ENCODE data around the gene TNK2. TPM values are rescaled to one million over a fixed set of nuclear protein-coding genes. Genes with fewer than 3 reads are reported as not detected.

Gene TNK2
- total and polyA plus RNA-seq, 2 of the 13 experiments (the other 11 are each of a cell fraction or from before 2014, with no cell fraction given): 4.6 to 5.8 TPM

DNA sequence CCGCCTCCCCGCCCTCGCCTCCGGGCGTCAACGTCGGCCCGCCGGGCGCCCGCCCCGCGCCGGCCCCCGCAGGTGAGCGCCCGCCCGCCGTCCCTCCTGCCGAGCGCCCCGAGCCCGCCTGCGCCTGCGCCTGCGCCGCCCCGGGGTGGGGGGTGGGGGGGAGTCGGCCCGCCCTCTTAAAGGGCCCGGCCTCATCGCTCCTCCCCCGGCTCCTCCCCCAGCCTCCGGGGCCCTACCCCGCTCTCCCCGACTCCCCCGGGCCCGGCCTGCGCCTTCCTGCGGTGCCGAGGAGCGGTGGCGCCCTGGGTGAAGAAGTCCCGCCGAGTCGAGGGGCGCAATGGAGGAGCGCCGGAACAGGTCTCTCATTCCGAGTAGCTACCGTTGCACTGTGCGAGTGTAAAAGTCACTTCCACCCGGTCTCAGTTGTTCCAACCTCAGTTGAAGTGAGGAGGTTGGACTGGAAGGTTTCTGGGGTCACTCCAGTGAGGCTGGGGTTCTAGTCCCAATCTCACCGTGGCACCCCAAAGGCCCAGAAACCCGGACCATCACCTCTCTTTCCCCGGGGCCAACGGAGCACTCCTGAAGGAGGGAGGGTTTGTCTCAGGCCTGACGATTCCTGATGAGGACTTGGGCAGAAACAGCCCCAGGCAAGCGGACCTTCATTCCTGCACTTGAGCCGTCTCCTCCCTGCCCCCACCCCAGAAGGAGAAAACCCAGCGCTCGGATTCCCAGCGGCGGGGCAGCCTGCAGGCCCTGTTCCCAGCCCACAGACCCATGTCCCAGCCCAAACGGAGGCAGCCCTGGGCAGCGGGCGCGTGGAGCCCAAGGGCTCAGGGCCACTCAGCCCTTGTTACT is 1.5 kb upstream of the TNK2 start (continued):
- TF ChIP-seq ZMYM3 (CRISPR knock-in tag; IDR thresholded peaks at IDR 0.05): peak; percentile 50; the same call in 1 of the 2 replicates
- TF ChIP-seq NFKB2 (CRISPR knock-in tag; IDR thresholded peaks at IDR 0.05; ENCODE audit: borderline replicate concordance): peak; percentile 79; the same call in 1 of the 2 replicates
- TF ChIP-seq ZNF501 (CRISPR knock-in tag; IDR thresholded peaks at IDR 0.05): peak; percentile 60
- no peak for TF ChIP-seq ZNF205 (CRISPR knock-in tag; IDR thresholded peaks at IDR 0.05)
- peak; percentile 38; the same call in 1 of the 2 replicates for TF ChIP-seq ZNF691 (CRISPR knock-in tag; IDR thresholded peaks at IDR 0.05; ENCODE audit: borderline replicate concordance, low read depth)
- no peak for TF ChIP-seq ZNF775 (CRISPR knock-in tag; IDR thresholded peaks at IDR 0.05; ENCODE audit: borderline replicate concordance)
- TF ChIP-seq ZNF256 (CRISPR knock-in tag; conservative IDR thresholded peaks at IDR 0.05): no peak; the same call in 1 of the 2 replicates
- peak; percentile 17; the same call in 1 of the 2 replicates for TF ChIP-seq ISL2 (CRISPR knock-in tag; IDR thresholded peaks at IDR 0.05)
- no peak for TF ChIP-seq SMC3 (IDR thresholded peaks at IDR 0.05; ENCODE audit: low read length)
- TF ChIP-seq, protein P1, sequence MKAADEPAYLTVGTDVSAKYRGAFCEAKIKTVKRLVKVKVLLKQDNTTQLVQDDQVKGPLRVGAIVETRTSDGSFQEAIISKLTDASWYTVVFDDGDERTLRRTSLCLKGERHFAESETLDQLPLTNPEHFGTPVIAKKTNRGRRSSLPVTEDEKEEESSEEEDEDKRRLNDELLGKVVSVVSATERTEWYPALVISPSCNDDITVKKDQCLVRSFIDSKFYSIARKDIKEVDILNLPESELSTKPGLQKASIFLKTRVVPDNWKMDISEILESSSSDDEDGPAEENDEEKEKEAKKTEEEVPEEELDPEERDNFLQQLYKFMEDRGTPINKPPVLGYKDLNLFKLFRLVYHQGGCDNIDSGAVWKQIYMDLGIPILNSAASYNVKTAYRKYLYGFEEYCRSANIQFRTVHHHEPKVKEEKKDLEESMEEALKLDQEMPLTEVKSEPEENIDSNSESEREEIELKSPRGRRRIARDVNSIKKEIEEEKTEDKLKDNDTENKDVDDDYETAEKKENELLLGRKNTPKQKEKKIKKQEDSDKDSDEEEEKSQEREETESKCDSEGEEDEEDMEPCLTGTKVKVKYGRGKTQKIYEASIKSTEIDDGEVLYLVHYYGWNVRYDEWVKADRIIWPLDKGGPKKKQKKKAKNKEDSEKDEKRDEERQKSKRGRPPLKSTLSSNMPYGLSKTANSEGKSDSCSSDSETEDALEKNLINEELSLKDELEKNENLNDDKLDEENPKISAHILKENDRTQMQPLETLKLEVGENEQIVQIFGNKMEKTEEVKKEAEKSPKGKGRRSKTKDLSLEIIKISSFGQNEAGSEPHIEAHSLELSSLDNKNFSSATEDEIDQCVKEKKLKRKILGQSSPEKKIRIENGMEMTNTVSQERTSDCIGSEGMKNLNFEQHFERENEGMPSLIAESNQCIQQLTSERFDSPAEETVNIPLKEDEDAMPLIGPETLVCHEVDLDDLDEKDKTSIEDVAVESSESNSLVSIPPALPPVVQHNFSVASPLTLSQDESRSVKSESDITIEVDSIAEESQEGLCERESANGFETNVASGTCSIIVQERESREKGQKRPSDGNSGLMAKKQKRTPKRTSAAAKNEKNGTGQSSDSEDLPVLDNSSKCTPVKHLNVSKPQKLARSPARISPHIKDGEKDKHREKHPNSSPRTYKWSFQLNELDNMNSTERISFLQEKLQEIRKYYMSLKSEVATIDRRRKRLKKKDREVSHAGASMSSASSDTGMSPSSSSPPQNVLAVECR (CRISPR knock-in tag; IDR thresholded peaks at IDR 0.05; ENCODE audit: borderline replicate concordance): peak; percentile 53; the same call in 1 of the 2 replicates
- TF ChIP-seq PREB (CRISPR knock-in tag; IDR thresholded peaks at IDR 0.05): no peak
- no peak for TF ChIP-seq YEATS4 (CRISPR knock-in tag; IDR thresholded peaks at IDR 0.05; ENCODE audit: borderline replicate concordance)
- TF ChIP-seq ELF3 (CRISPR knock-in tag; IDR thresholded peaks at IDR 0.05): 0 out of 2 replicates have a peak, but pooled peaks have one; percentile 30
- no peak for TF ChIP-seq FOXO1 (CRISPR knock-in tag; IDR thresholded peaks at IDR 0.05)
- no peak; the same call in 1 of the 2 replicates for TF ChIP-seq ZNF121 (CRISPR knock-in tag; IDR thresholded peaks at IDR 0.05)
- TF ChIP-seq HOXA3 (CRISPR knock-in tag; IDR thresholded peaks at IDR 0.05): 0 out of 2 replicates have a peak, but pooled peaks have one; percentile 9
- TF ChIP-seq HNRNPLL (IDR thresholded peaks at IDR 0.05; ENCODE audit: low read depth, low read length, poor library complexity, severe bottlenecking): peak; percentile 18
- TF ChIP-seq DR1 (CRISPR knock-in tag; IDR thresholded peaks at IDR 0.05): peak; percentile 43; the same call in 1 of the 2 replicates
- TF ChIP-seq, protein P2, sequence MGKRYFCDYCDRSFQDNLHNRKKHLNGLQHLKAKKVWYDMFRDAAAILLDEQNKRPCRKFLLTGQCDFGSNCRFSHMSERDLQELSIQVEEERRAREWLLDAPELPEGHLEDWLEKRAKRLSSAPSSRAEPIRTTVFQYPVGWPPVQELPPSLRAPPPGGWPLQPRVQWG (CRISPR knock-in tag; IDR thresholded peaks at IDR 0.05; ENCODE audit: borderline replicate concordance, low read depth): no peak
- peak; percentile 45; the same call in 1 of the 2 replicates for TF ChIP-seq CTCF (CRISPR knock-in tag; IDR thresholded peaks at IDR 0.05)
